ENCODE data around the gene VSIG4. TPM values are rescaled to one million over a fixed set of nuclear protein-coding genes. Genes with fewer than 3 reads are reported as not detected.
"Not testable (repeated sequence)": the region's sequence is repeated elsewhere in the genome, so short reads cannot be mapped to it uniquely, and the experiment has no call there.

VSIG4 gene
- total and polyA plus RNA-seq, 3 experiments from 2014 or later = 0.64 to 2.5 (median 0.68) TPM

DNA sequence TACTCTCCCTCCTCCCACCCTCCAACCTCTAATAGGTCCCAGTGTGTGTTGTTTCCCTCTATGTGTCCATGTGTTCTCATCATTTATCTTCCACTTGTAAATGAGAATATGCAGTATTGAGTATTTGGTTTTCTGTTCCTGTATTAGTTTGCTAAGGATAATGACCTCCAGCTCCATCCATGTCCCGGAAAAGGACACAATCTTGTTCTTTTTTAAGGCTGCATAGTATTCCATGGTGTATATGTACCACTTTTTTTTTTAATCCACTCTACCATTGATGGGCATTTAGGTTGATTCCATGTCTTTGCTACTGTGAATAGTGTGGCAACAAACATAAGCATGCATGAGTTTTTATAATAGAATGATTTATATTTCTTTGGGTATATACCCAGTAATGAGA is 62.7 kb downstream of the VSIG4 start:
- H3K27ac ChIP-seq (ENCODE audit: low read depth, low read length); H3K36me3 Mint-ChIP-seq; H3K4me3 ChIP-seq (ENCODE audit: low read length); H3K27me3 ChIP-seq (ENCODE audit: insufficient read depth, low read length, poor library complexity, severe bottlenecking); H3K27ac Mint-ChIP-seq; H3K9me3 ChIP-seq (ENCODE audit: low read length); H3K36me3 ChIP-seq (ENCODE audit: insufficient read depth, low read length); H3K4me1 Mint-ChIP-seq; POLR2A ChIA-PET; CTCF ChIA-PET; H3K9me3 Mint-ChIP-seq; H3K4me3 Mint-ChIP-seq; DNase-seq; H3K4me1 ChIP-seq (ENCODE audit: insufficient read depth, low read length): not testable (repeated sequence)
- H3K27me3 Mint-ChIP-seq = peaks cover 0 to 29% of the 10 kb centered on the region in 2 donors

DNA sequence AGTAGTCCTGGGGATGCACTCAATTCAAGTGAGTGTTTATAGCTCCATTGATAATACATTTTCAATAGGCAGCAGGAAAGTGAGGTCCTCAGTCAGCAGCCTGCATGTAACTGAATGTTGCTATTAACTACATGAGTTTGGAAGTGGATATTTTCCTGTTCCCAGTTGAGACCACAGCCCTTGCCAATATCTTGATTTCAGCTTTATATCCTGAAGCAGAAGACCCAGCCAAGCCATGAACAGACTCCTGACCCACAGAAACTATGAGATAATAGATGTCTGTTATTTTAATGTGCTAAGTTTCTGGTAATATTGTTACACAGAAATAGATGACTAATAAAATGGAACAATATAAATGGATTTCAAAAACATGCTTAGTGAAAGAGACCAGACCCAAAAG is 63.7 kb downstream of the VSIG4 start:
- no peak overlapping the region for H3K4me3 Mint-ChIP-seq
- DNase-seq = no peak
- no peaks in the 10 kb centered on the region for H3K9me3 ChIP-seq (ENCODE audit: low read length)
- peak overlapping the region in 1 of 8 donors; percentile 64 for H3K27ac Mint-ChIP-seq
- H3K27me3 ChIP-seq (ENCODE audit: insufficient read depth, low read length, poor library complexity, severe bottlenecking) = no peaks in the 10 kb centered on the region
- H3K36me3 ChIP-seq (ENCODE audit: insufficient read depth, low read length) = no peaks in the 10 kb centered on the region
- H3K4me1 Mint-ChIP-seq = peaks cover 0 to 5% (median 1%) of the 10 kb centered on the region in 3 donors
- H3K27me3 Mint-ChIP-seq = peaks cover 0 to 32% of the 10 kb centered on the region in 2 donors
- no peaks in the 10 kb centered on the region for H3K4me1 ChIP-seq (ENCODE audit: insufficient read depth, low read length)
- POLR2A ChIA-PET = no interaction called here
- H3K9me3 Mint-ChIP-seq = no peaks in the 10 kb centered on the region
- no peak overlapping the region for H3K4me3 ChIP-seq (ENCODE audit: low read length)
- CTCF ChIA-PET = no interaction called here
- H3K27ac ChIP-seq (ENCODE audit: low read depth, low read length) = no peak overlapping the region
- no peaks in the 10 kb centered on the region for H3K36me3 Mint-ChIP-seq

DNA sequence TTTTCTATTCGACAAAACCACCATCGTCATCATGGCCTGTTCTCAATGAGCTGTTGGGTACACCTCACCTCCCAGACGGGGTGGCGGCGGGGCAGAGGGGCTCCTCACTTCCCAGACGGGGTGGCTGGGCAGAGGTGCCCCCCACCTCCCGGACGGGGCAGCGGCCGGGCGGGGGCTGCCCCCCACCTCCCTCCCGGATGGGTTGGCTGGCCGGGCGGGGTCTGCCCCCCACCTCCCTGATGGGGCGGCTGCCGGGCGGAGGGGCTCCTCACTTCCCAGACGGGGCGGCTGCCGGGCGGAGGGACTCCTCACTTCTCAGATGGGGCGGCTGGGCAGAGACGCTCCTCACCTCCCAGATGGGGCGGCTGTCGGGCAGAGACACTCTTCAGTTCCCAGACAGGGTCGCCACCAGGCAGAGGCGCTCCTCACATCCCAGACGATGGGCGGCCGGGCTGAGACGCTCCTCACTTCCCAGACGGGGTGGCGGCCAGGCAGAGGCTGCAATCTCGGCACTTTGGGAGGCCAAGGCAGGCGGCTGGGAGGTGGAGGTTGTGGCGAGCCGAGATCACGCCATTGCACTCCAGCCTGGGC is 64.6 kb downstream of the VSIG4 start:
- H3K27ac Mint-ChIP-seq; H3K9me3 Mint-ChIP-seq; CTCF ChIA-PET; H3K27me3 ChIP-seq (ENCODE audit: insufficient read depth, low read length, poor library complexity, severe bottlenecking); DNase-seq; H3K4me3 ChIP-seq (ENCODE audit: low read length); H3K4me3 Mint-ChIP-seq; H3K9me3 ChIP-seq (ENCODE audit: low read length); H3K27ac ChIP-seq (ENCODE audit: low read depth, low read length); H3K4me1 Mint-ChIP-seq; POLR2A ChIA-PET; H3K36me3 Mint-ChIP-seq; H3K36me3 ChIP-seq (ENCODE audit: insufficient read depth, low read length); H3K4me1 ChIP-seq (ENCODE audit: insufficient read depth, low read length): not testable (repeated sequence)
- peaks cover 0 to 33% of the 10 kb centered on the region in 2 donors for H3K27me3 Mint-ChIP-seq

Other genes starting within 250 kb of the VSIG4 start
- gene HEPH, start 124.2 kb upstream of the VSIG4 start, total RNA-seq = not detected
- gene HEPH, start 124.2 kb upstream of the VSIG4 start, polyA plus RNA-seq = 0.53 TPM

All from CD8-positive, alpha-beta memory T cell (primary cell).